Mesenchymal stem cell (in vitro differentiated cells and primary cell): ENCODE results near the gene CST3.
A peak's percentile ranks its signal among the peaks of the same experiment; 100 is the strongest.

ENCODE experiments used
- DNase-seq: peaks from one replicate; pipeline ENCODE4 v3.0.0-alpha.2; 2013
- H2AFZ ChIP-seq: one replicate; pipeline ENCODE4 v1.6.1; 2013; ENCODE audit warnings: low read depth, mild to moderate bottlenecking, control low read depth, inconsistent platforms, low read length, moderate library complexity
- H2AK5ac ChIP-seq: 2 replicates; pipeline ENCODE4 v1.6.1; 2013; ENCODE audit warnings: low read length, moderate library complexity, mild to moderate bottlenecking, inconsistent platforms; ENCODE audit not compliant: severe bottlenecking
- H2BK120ac ChIP-seq: one replicate; pipeline ENCODE4 v1.6.1; 2013; ENCODE audit warnings: low read depth, mild to moderate bottlenecking, inconsistent platforms, low read length, moderate library complexity
- H2BK12ac ChIP-seq, 2 experiments: one replicate each; pipeline ENCODE4 v1.6.1; 2013; ENCODE audit warnings: inconsistent platforms in 2 of 2, low read length in 2 of 2, mild to moderate bottlenecking in 2 of 2, moderate library complexity in 2 of 2, control low read depth in 1 of 2
- H2BK15ac ChIP-seq: one replicate; pipeline ENCODE4 v1.6.1; 2013; ENCODE audit warnings: mild to moderate bottlenecking, low read depth, inconsistent platforms; ENCODE audit not compliant: poor library complexity, severe bottlenecking
- H2BK5ac ChIP-seq: 2 replicates; pipeline ENCODE4 v1.6.1; 2013; ENCODE audit warnings: low read depth, mild to moderate bottlenecking, low read length, control low read depth, inconsistent platforms; ENCODE audit not compliant: poor library complexity, severe bottlenecking
- H3K14ac ChIP-seq, 2 experiments: one replicate each; pipeline ENCODE4 v1.6.1; 2013; ENCODE audit warnings: inconsistent platforms in 2 of 2, low read length in 2 of 2, control low read depth in 1 of 2, mild to moderate bottlenecking in 1 of 2, moderate library complexity in 1 of 2
- H3K18ac ChIP-seq, 2 experiments: one replicate each; pipeline ENCODE4 v1.6.1; 2013; ENCODE audit warnings: inconsistent platforms in 2 of 2, low read length in 2 of 2, control low read depth in 1 of 2, low read depth in 1 of 2, mild to moderate bottlenecking in 1 of 2
- H3K23ac ChIP-seq, 2 experiments: one replicate each; pipeline ENCODE4 v1.6.1; 2013; ENCODE audit warnings: inconsistent platforms in 2 of 2, low read length in 2 of 2, mild to moderate bottlenecking in 2 of 2, moderate library complexity in 2 of 2, control low read depth in 1 of 2
- H3K27ac ChIP-seq: 2 replicates; pipeline ENCODE4 v1.5.1; 2013; ENCODE audit warnings: mild to moderate bottlenecking, moderate library complexity, low read length, control low read depth, inconsistent platforms; ENCODE audit not compliant: poor library complexity, severe bottlenecking
- H3K27me3 ChIP-seq, 2 experiments: 2 replicates each; pipeline versions ENCODE4 v1.6.1 to v1.7.0; 2013; ENCODE audit warnings: low read length in 2 of 2, mild to moderate bottlenecking in 2 of 2, moderate library complexity in 2 of 2, control low read depth in 1 of 2, inconsistent platforms in 1 of 2; ENCODE audit not compliant: control insufficient read depth in 1 of 2, insufficient read depth in 1 of 2
- H3K36me3 ChIP-seq, 2 experiments: 2 replicates each; pipeline versions ENCODE4 v1.6.1 to v1.7.0; 2013; ENCODE audit warnings: low read length in 2 of 2, control low read depth in 1 of 2, inconsistent platforms in 1 of 2, low read depth in 1 of 2, mild to moderate bottlenecking in 1 of 2; ENCODE audit not compliant: insufficient read depth in 2 of 2, control insufficient read depth in 1 of 2
- H3K4ac ChIP-seq, 2 experiments: one replicate each; pipeline ENCODE4 v1.6.1; 2013; ENCODE audit warnings: inconsistent platforms in 2 of 2, low read length in 2 of 2, mild to moderate bottlenecking in 2 of 2, moderate library complexity in 2 of 2, control low read depth in 1 of 2, low read depth in 1 of 2
- H3K4me1 ChIP-seq: 2 replicates; pipeline ENCODE4 v1.6.1; 2013; ENCODE audit warnings: low read depth, low read length, control low read depth; ENCODE audit not compliant: control insufficient read depth, insufficient read depth
- H3K4me2 ChIP-seq: 2 replicates; pipeline ENCODE4 v1.6.1; 2013; ENCODE audit warnings: low read length, mild to moderate bottlenecking, inconsistent platforms; ENCODE audit not compliant: poor library complexity, severe bottlenecking
- H3K4me3 ChIP-seq, 2 experiments: 2 replicates each; pipeline versions ENCODE4 v1.5.1 to v1.7.0; 2013; ENCODE audit warnings: low read length in 2 of 2, mild to moderate bottlenecking in 2 of 2, control low read depth in 1 of 2, low read depth in 1 of 2; ENCODE audit not compliant: insufficient read depth in 1 of 2
- H3K79me1 ChIP-seq: replicated peaks from 2 replicates; pipeline ENCODE4 v1.6.1; 2013; ENCODE audit warnings: mild to moderate bottlenecking, control low read depth, low read length, inconsistent platforms; ENCODE audit not compliant: poor library complexity, severe bottlenecking
- H3K9ac ChIP-seq: 2 replicates; pipeline ENCODE4 v1.7.0; 2013; ENCODE audit warnings: mild to moderate bottlenecking, low read length, moderate library complexity
- H3K9me3 ChIP-seq: 2 replicates; pipeline ENCODE4 v1.7.0; 2013; ENCODE audit warnings: mild to moderate bottlenecking, low read length; ENCODE audit not compliant: control insufficient read depth
- H4K8ac ChIP-seq: one replicate; pipeline ENCODE4 v1.6.1; 2013; ENCODE audit warnings: inconsistent platforms, mild to moderate bottlenecking, low read length, moderate library complexity
- H4K91ac ChIP-seq: one replicate; pipeline ENCODE4 v1.6.1; 2013; ENCODE audit warnings: mild to moderate bottlenecking, low read length, inconsistent platforms
- WGBS: methylation state at CpG from one replicate; pipeline ENCODE4 v1.1.7; 2013; ENCODE audit warnings: mixed read lengths; 5-methylcytosine and 5-hydroxymethylcytosine counted together

CST3 gene

DNA sequence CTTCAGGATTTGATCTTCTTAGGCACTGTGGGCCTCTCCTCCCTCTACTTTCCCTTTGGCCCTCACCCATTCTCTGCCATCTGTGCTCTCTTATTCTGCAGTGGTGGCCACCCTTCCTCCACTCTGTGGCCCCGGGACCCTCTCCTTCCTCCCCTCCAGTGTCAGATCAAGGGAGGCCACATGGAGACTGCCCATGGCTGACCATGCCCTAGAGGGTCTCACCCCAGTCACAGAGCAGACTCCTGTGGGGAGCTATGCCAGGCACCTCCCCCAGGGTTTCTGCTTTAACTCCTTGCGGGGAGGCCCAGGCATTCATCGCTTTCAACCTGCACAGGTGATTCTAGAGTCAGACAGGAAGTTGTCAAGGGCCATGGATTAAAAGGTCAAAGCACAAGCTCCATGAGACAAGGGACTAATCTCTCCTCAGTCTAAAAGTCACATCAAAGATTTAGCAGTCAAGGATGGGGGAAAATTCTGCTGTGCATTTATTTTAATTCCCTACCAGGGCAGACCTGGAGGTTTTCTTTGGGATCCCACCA is 15.7 kb upstream of the CST3 start:
- Histone ChIP-seq H4K8ac (no peak overlapping the region), H2AK5ac (peak overlapping the region; percentile 89), H3K9me3 (no peaks in the 10 kb centered on the region), H3K36me3 (no peaks in the 10 kb centered on the region), H2BK15ac (no peak overlapping the region), H3K4me2 (no peak overlapping the region), H2BK120ac (no peak overlapping the region), H3K9ac (no peak overlapping the region), H4K91ac (no peak overlapping the region), H3K4ac (no peak overlapping the region), H3K79me1 (no peaks in the 10 kb centered on the region), H3K14ac (no peak overlapping the region), H3K27ac (peak overlapping the region; percentile 92), H2BK12ac (no peak overlapping the region), H3K4me3 (no peak overlapping the region), H3K27me3 (no peaks in the 10 kb centered on the region), H2AFZ (no peak overlapping the region), H3K18ac (no peak overlapping the region), H2BK5ac (no peak overlapping the region), H3K4me1 (peaks cover 23% of the 10 kb centered on the region), H3K23ac (no peak overlapping the region)
- WGBS, result 84% methylated on average over 3 of the region's 3 CpGs
- DNase-seq, result no peak

- no peaks in the 10 kb centered on the region for H3K79me1 ChIP-seq
- H2AK5ac ChIP-seq, result peak overlapping the region; percentile 89
- DNase-seq, result no peak
- H2BK5ac ChIP-seq, result peak overlapping the region; percentile 92
- no peak overlapping the region for H2AFZ ChIP-seq
- 68% methylated on average over 2 of the region's 2 CpGs for WGBS
- no peak overlapping the region for H3K14ac ChIP-seq
- peaks cover 21% of the 10 kb centered on the region for H3K4me1 ChIP-seq
- no peaks in the 10 kb centered on the region for H3K9me3 ChIP-seq
- no peak overlapping the region for H3K18ac ChIP-seq
- no peak overlapping the region for H3K9ac ChIP-seq
- H3K4ac ChIP-seq, result no peak overlapping the region
- no peak overlapping the region for H2BK12ac ChIP-seq
- no peaks in the 10 kb centered on the region for H3K36me3 ChIP-seq
- no peak overlapping the region for H3K4me3 ChIP-seq
- H4K91ac ChIP-seq, result no peak overlapping the region
- H3K27me3 ChIP-seq, result no peaks in the 10 kb centered on the region
- no peak overlapping the region for H3K4me2 ChIP-seq
- H3K23ac ChIP-seq, result peak overlapping the region in 1 of 2 experiments; percentile 50
- no peak overlapping the region for H4K8ac ChIP-seq
- peak overlapping the region; percentile 92 for H3K27ac ChIP-seq
- H2BK15ac ChIP-seq, result no peak overlapping the region
- H2BK120ac ChIP-seq, result no peak overlapping the region
These were observed 15.2 kb upstream of the CST3 start for GRCh38 chr20:23652926-23653325.

GRCh38 chr20:23652371-23652770 is 14.6 kb upstream of the CST3 start:
- Histone ChIP-seq H3K4me3 (no peak overlapping the region), H2BK120ac (no peak overlapping the region), H2AK5ac (no peak overlapping the region), H3K4me2 (no peak overlapping the region), H3K9me3 (no peaks in the 10 kb centered on the region), H2AFZ (no peak overlapping the region), H4K8ac (no peak overlapping the region), H2BK5ac (no peak overlapping the region), H4K91ac (no peak overlapping the region), H3K18ac (no peak overlapping the region), H3K9ac (no peak overlapping the region), H2BK15ac (no peak overlapping the region), H3K27me3 (no peaks in the 10 kb centered on the region), H3K4me1 (peaks cover 21% of the 10 kb centered on the region), H2BK12ac (no peak overlapping the region), H3K4ac (no peak overlapping the region), H3K79me1 (no peaks in the 10 kb centered on the region), H3K36me3 (no peaks in the 10 kb centered on the region), H3K23ac (no peak overlapping the region), H3K27ac (peak overlapping the region; percentile 92), H3K14ac (no peak overlapping the region)
- no peak for DNase-seq

GRCh38 chr20:23651117-23651516 is 13.4 kb upstream of the CST3 start:
- Histone ChIP-seq H3K9me3 (no peaks in the 10 kb centered on the region), H4K91ac (no peak overlapping the region), H3K36me3 (no peaks in the 10 kb centered on the region), H3K23ac (no peak overlapping the region), H3K18ac (no peak overlapping the region), H3K27me3 (no peaks in the 10 kb centered on the region), H3K4ac (no peak overlapping the region), H3K4me1 (peaks cover 17% of the 10 kb centered on the region), H3K4me3 (no peak overlapping the region), H3K9ac (no peak overlapping the region), H3K79me1 (no peaks in the 10 kb centered on the region), H2BK15ac (no peak overlapping the region), H3K14ac (no peak overlapping the region), H3K4me2 (no peak overlapping the region), H3K27ac (no peak overlapping the region), H2BK120ac (no peak overlapping the region), H2BK5ac (no peak overlapping the region), H2BK12ac (no peak overlapping the region), H2AK5ac (no peak overlapping the region), H2AFZ (no peak overlapping the region), H4K8ac (no peak overlapping the region)
- no peak for DNase-seq
- whole genome bisulfite sequencing, result no CpG with 5 or more reads among the region's 2 CpGs
